Stimulated activated CD4-positive, alpha-beta T cell treated with anti-CD3 and anti-CD28 coated beads, Interleukin-15, amount 100 ng/mL, for 24 hours (primary cell): ENCODE results near the gene CHD6.

ENCODE experiments used
- DNase-seq: peaks from one replicate; pipeline ENCODE4 v3.0.0-alpha.2; 2020

The CHD6 gene

GRCh38 chr20:41586772-41587171 is 31.4 kb downstream of the CHD6 start:
- no peak for DNase-seq

- no peak for DNase-seq
These were observed 37.8 kb downstream of the CHD6 start for GRCh38 chr20:41580350-41580749.

- DNase-seq, result no peak
These were observed 40.8 kb downstream of the CHD6 start for GRCh38 chr20:41577129-41578009.

GRCh38 chr20:41575412-41575811 is 42.8 kb downstream of the CHD6 start:
- DNase-seq, result no peak

- DNase-seq, result no peak
These were observed 43.3 kb downstream of the CHD6 start for GRCh38 chr20:41574802-41575389.

- DNase-seq, result no peak
These were observed 44.2 kb downstream of the CHD6 start for GRCh38 chr20:41573955-41574354.

GRCh38 chr20:41572010-41572572 is 46.1 kb downstream of the CHD6 start:
- no peak for DNase-seq

- DNase-seq, result no peak
These were observed 47.2 kb downstream of the CHD6 start for GRCh38 chr20:41571006-41571405.

- no peak for DNase-seq
These were observed 47.6 kb downstream of the CHD6 start for GRCh38 chr20:41570557-41570956.

GRCh38 chr20:41567615-41568014 is 50.6 kb downstream of the CHD6 start:
- no peak for DNase-seq

GRCh38 chr20:41566896-41567527 is 51.2 kb downstream of the CHD6 start:
- no peak for DNase-seq

GRCh38 chr20:41563087-41563486 is 55.1 kb downstream of the CHD6 start:
- no peak for DNase-seq

- DNase-seq, result no peak
These were observed 57.2 kb downstream of the CHD6 start for GRCh38 chr20:41560970-41561369.

- DNase-seq, result no peak
These were observed 58.5 kb downstream of the CHD6 start for GRCh38 chr20:41559658-41560057.

- DNase-seq, result no peak
These were observed 64.9 kb downstream of the CHD6 start for GRCh38 chr20:41553142-41553879.

- no peak for DNase-seq
These were observed 65.7 kb downstream of the CHD6 start for GRCh38 chr20:41552295-41553068.

- no peak for DNase-seq
These were observed 67.0 kb downstream of the CHD6 start for GRCh38 chr20:41551011-41551705.

GRCh38 chr20:41547221-41547620 is 71.0 kb downstream of the CHD6 start:
- DNase-seq, result no peak

- no peak for DNase-seq
These were observed 71.6 kb downstream of the CHD6 start for GRCh38 chr20:41546535-41546934.

- no peak for DNase-seq
These were observed 73.7 kb downstream of the CHD6 start for GRCh38 chr20:41544472-41544871.

- DNase-seq, result no peak
These were observed 77.3 kb downstream of the CHD6 start for GRCh38 chr20:41540918-41541317.

- DNase-seq, result no peak
These were observed 77.7 kb downstream of the CHD6 start for GRCh38 chr20:41540459-41540858.
